WTC11 (cell line): ENCODE measurements around the gene EPN3. TPM values are rescaled to one million over a fixed set of nuclear protein-coding genes. Genes with fewer than 3 reads are reported as not detected.

Source experiments
- ATAC-seq: fragments of 200-7000 bp; cut with Tn5 transposase; 2 replicates; pipeline ENCODE4 v1.10.0; 2021; ENCODE audit warnings: mild to moderate bottlenecking, moderate library complexity
- CTCF ChIA-PET: fragments of 300-600 bp; sonication (Branson Sonifier 250); formaldehyde crosslinking; loops from one replicate; lab custom pipeline; 2021; ENCODE audit warnings: antibody characterized with exemption; lab: Charles Lee
- POLR2A ChIA-PET: fragments of 350-600 bp; sonication (Branson Sonifier 250); formaldehyde crosslinking; loops from one replicate; lab custom pipeline; 2021; ENCODE audit warnings: antibody characterized with exemption; lab: Charles Lee
- DNase-seq: peaks from one replicate; pipeline ENCODE4 v3.0.0; 2021; ENCODE audit warnings: low spot score
- H3K27ac Mint-ChIP-seq: 2 replicates; pipeline ENCODE4 v1.8.0; 2021; ENCODE audit warnings: mixed read lengths
- H3K27me3 Mint-ChIP-seq: 2 replicates; pipeline ENCODE4 v1.8.0; 2021; ENCODE audit warnings: low read depth, mild to moderate bottlenecking, moderate library complexity, mixed read lengths
- H3K36me3 Mint-ChIP-seq: 2 replicates; pipeline ENCODE4 v1.8.0; 2021; ENCODE audit warnings: mixed read lengths
- H3K4me1 Mint-ChIP-seq: 2 replicates; pipeline ENCODE4 v1.8.0; 2022; ENCODE audit warnings: mixed read lengths
- H3K4me3 Mint-ChIP-seq: 2 replicates; pipeline ENCODE4 v1.8.0; 2021; ENCODE audit warnings: mild to moderate bottlenecking, moderate library complexity, mixed read lengths
- H3K9me3 Mint-ChIP-seq: 2 replicates; pipeline ENCODE4 v1.8.0; 2021; ENCODE audit warnings: mixed read lengths
- ARID4B ChIP-seq: sonication (generic); formaldehyde crosslinking; IDR thresholded peaks from 2 replicates; pipeline ENCODE4 v1.8.0; 2023; ENCODE audit warnings: missing genetic modification reagents, mild to moderate bottlenecking, borderline replicate concordance
- EMX1 ChIP-seq: fragments of 250-450 bp; sonication (Bioruptor Pico); IDR thresholded peaks from 2 replicates; pipeline ENCODE4 v1.8.0; 2021; ENCODE audit warnings: mild to moderate bottlenecking
- ESRRA ChIP-seq: sonication (generic); formaldehyde crosslinking; IDR thresholded peaks from 2 replicates; pipeline ENCODE4 v1.8.1; 2022; ENCODE audit warnings: mild to moderate bottlenecking, missing genetic modification reagents, borderline replicate concordance
- JUN ChIP-seq: sonication (generic); formaldehyde crosslinking; IDR thresholded peaks from 2 replicates; pipeline ENCODE4 v1.8.0; 2023; ENCODE audit warnings: mild to moderate bottlenecking, missing genetic modification reagents
- MXD4 ChIP-seq: fragments of 250-450 bp; sonication (Bioruptor Pico); IDR thresholded peaks from 2 replicates; pipeline ENCODE4 v1.8.0; 2021; ENCODE audit warnings: mild to moderate bottlenecking, moderate library complexity, borderline replicate concordance
- NFATC4 ChIP-seq: fragments of 250-450 bp; sonication (Bioruptor Pico); IDR thresholded peaks from 2 replicates; pipeline ENCODE4 v1.9.0; 2021; ENCODE audit warnings: mild to moderate bottlenecking
- NFYB ChIP-seq: sonication (generic); formaldehyde crosslinking; conservative IDR thresholded peaks from 2 replicates; pipeline ENCODE4 v1.8.0; 2022; ENCODE audit warnings: low read depth, missing genetic modification reagents
- OVOL2 ChIP-seq: fragments of 250-450 bp; sonication (Bioruptor Pico); IDR thresholded peaks from 2 replicates; pipeline ENCODE4 v1.9.0; 2021; ENCODE audit warnings: mild to moderate bottlenecking, borderline replicate concordance
- PRDM15 ChIP-seq: sonication (generic); formaldehyde crosslinking; IDR thresholded peaks from 2 replicates; pipeline ENCODE4 v1.8.0; 2022; ENCODE audit warnings: missing genetic modification reagents
- RORB ChIP-seq: fragments of 250-450 bp; sonication (Bioruptor Pico); IDR thresholded peaks from 2 replicates; pipeline ENCODE4 v1.9.0; 2021; ENCODE audit warnings: mild to moderate bottlenecking
- TEAD1 ChIP-seq: sonication (generic); formaldehyde crosslinking; IDR thresholded peaks from 2 replicates; pipeline ENCODE4 v1.8.0; 2022; ENCODE audit warnings: mild to moderate bottlenecking, missing genetic modification reagents
- ZNF121 ChIP-seq: sonication (generic); formaldehyde crosslinking; IDR thresholded peaks from 2 replicates; pipeline ENCODE4 v1.8.0; 2023; ENCODE audit warnings: missing genetic modification reagents
- ZNF219 ChIP-seq: sonication (generic); formaldehyde crosslinking; IDR thresholded peaks from 2 replicates; pipeline ENCODE4 v1.8.0; 2023; ENCODE audit warnings: missing genetic modification reagents, mild to moderate bottlenecking, borderline replicate concordance
- ZNF281 ChIP-seq: sonication (generic); formaldehyde crosslinking; IDR thresholded peaks from 2 replicates; pipeline ENCODE4 v1.8.0; 2023; ENCODE audit warnings: mild to moderate bottlenecking, missing genetic modification reagents
- ZNF416 ChIP-seq: fragments of 250-450 bp; sonication (Bioruptor Pico); IDR thresholded peaks from 2 replicates; pipeline ENCODE4 v1.9.0; 2021; ENCODE audit warnings: mild to moderate bottlenecking, inconsistent platforms
- ZNF423 ChIP-seq: fragments of 250-450 bp; sonication (Bioruptor Pico); IDR thresholded peaks from 2 replicates; pipeline ENCODE4 v2.1.2; 2022; ENCODE audit warnings: mild to moderate bottlenecking, moderate library complexity
- total RNA-seq: library from RNA; stranded (reverse); gene quantifications from 3 replicates; pipeline ENCODE4 v1.2.3, GENCODE V29; 2021

EPN3 gene
- total RNA-seq, 1 experiment from 2014 or later = 8.8 TPM

- CTCF ChIA-PET = interaction anchor here (1.5 kb wide), 1 partner anchor 30 kb away, joined by 6 read pairs; no protein-coding TSS in a partner anchor
- Mint-ChIP-seq H3K36me3 (no peaks in the 10 kb centered on the region), H3K9me3 (no peaks in the 10 kb centered on the region), H3K4me1 (peaks cover 13% of the 10 kb centered on the region), H3K27me3 (no peaks in the 10 kb centered on the region), H3K4me3 (no peak overlapping the region), H3K27ac (no peak overlapping the region)
- POLR2A ChIA-PET = interaction anchor here (0.7 kb wide), 1 partner anchor 42 kb away, joined by 3 read pairs; no protein-coding TSS in a partner anchor
- DNase-seq = no peak
- ATAC-seq = no peak
- TF ChIP-seq ZNF416 (CRISPR knock-in tag) = no peak
- TF ChIP-seq NFATC4 (CRISPR knock-in tag) = no peak
- TF ChIP-seq ESRRA (CRISPR knock-in tag) = no peak
- no peak for TF ChIP-seq NFYB
- no peak for TF ChIP-seq PRDM15 (CRISPR knock-in tag)
- TF ChIP-seq EMX1 (CRISPR knock-in tag) = no peak
- TF ChIP-seq ARID4B (CRISPR knock-in tag) = no peak
- TF ChIP-seq MXD4 = no peak
These were observed 48.1 kb downstream of the EPN3 start for GRCh38 chr17:50580646-50581045.

GRCh38 chr17:50581316-50581715, 48.8 kb downstream of the EPN3 start:
- Mint-ChIP-seq H3K36me3 (no peaks in the 10 kb centered on the region), H3K4me3 (no peak overlapping the region), H3K27me3 (no peaks in the 10 kb centered on the region), H3K4me1 (peaks cover 17% of the 10 kb centered on the region), H3K27ac (no peak overlapping the region), H3K9me3 (no peaks in the 10 kb centered on the region)
- CTCF ChIA-PET = interaction anchor here (1.2 kb wide), 1 partner anchor 31 kb away, joined by 3 read pairs; no protein-coding TSS in a partner anchor
- DNase-seq = no peak
- TF ChIP-seq ZNF121 (CRISPR knock-in tag) = no peak
- no peak for TF ChIP-seq JUN (CRISPR knock-in tag)
- TF ChIP-seq, all 79 proteins: peak for 0
- POLR2A ChIA-PET = interaction anchor here (0.7 kb wide), 1 partner anchor 41 kb away, joined by 3 read pairs; no protein-coding TSS in a partner anchor
- no peak for ATAC-seq

- Mint-ChIP-seq H3K4me1 (peaks cover 23% of the 10 kb centered on the region), H3K9me3 (no peaks in the 10 kb centered on the region), H3K36me3 (no peaks in the 10 kb centered on the region), H3K27me3 (no peaks in the 10 kb centered on the region), H3K27ac (no peak overlapping the region), H3K4me3 (no peak overlapping the region)
- CTCF ChIA-PET = interaction anchor here (1.6 to 5.0 kb wide), 2 partner anchors 32 to 44 kb away, joined by 6 to 26 read pairs; no protein-coding TSS in a partner anchor
- ATAC-seq = no peak
- DNase-seq = no peak
- POLR2A ChIA-PET = no interaction called here
- no peak for TF ChIP-seq ZNF281 (CRISPR knock-in tag)
- TF ChIP-seq ZNF219 (CRISPR knock-in tag) = no peak
- no peak for TF ChIP-seq ARID4B (CRISPR knock-in tag)
- no peak for TF ChIP-seq RORB (CRISPR knock-in tag)
- no peak for TF ChIP-seq ZNF423 (CRISPR knock-in tag)
- no peak for TF ChIP-seq OVOL2
- no peak for TF ChIP-seq TEAD1
These were observed 50.2 kb downstream of the EPN3 start for GRCh38 chr17:50582741-50583140.
